HCT116 (cell line): ENCODE data around the gene STAG3. TPM values are rescaled to one million over a fixed set of nuclear protein-coding genes. Genes with fewer than 3 reads are reported as not detected.

Source experiments
- ATAC-seq: fragments of 200-7000 bp; cut with Tn5 transposase; 2 replicates; pipeline ENCODE4 v1.9.1; 2020; ENCODE audit warnings: mild to moderate bottlenecking, moderate library complexity
- BruUV-seq: library from RNA; stranded (reverse); fragments of 400-500 nt; replicated peaks from 2 replicates; lab custom pipeline; 2021; lab: Mats Ljungman, UMichigan
- CTCF ChIA-PET: fragments of 300-600 bp; sonication (Branson Sonifier 250); formaldehyde crosslinking; loops from one replicate; lab custom pipeline; 2021; ENCODE audit warnings: antibody characterized with exemption; lab: Charles Lee
- POLR2A ChIA-PET: fragments of 300-600, 350-600 bp; sonication (Branson Sonifier 250); formaldehyde crosslinking; loops from one replicate; lab custom pipeline; 2021; ENCODE audit warnings: antibody characterized with exemption; lab: Charles Lee
- RAD21 ChIA-PET, 2 experiments: fragments of 300-600 bp; sonication (Branson Sonifier 250); formaldehyde crosslinking; loops; one replicate each; lab custom pipeline; 2023; ENCODE audit warnings: low total read pairs in 2 of 2; ENCODE audit not compliant: uncharacterized antibody in 2 of 2, unreplicated experiment in 2 of 2, low non-redundant PET in 1 of 2; lab: Charles Lee
- DNase-seq: peaks from one replicate; pipeline ENCODE4 v3.0.0-alpha.2; 2010; ENCODE audit warnings: low read depth, low spot score
- H2AFZ ChIP-seq: fragments of 200-600 bp; shearing (Covaris generic), sonication (generic); 2 replicates; pipeline ENCODE4 v1.6.1; 2017; ENCODE audit warnings: low read depth, mixed run types, mixed read lengths, antibody characterized with exemption, low read length; ENCODE audit not compliant: poor library complexity, severe bottlenecking
- H3K27ac ChIP-seq: 2 replicates; pipeline ENCODE4 v1.5.1; 2012; ENCODE audit warnings: low read depth, low read length
- H3K27me3 ChIP-seq: fragments of 200-600 bp; sonication (generic); 2 replicates; pipeline ENCODE4 v1.6.1; 2016; ENCODE audit warnings: mixed run types, low read length, mixed read lengths; ENCODE audit not compliant: insufficient read depth
- H3K36me3 ChIP-seq, 2 experiments: fragments of 200-500 bp in 1 of 2; fragments of 200-600 bp in 1 of 2; sonication (Bioruptor generic) in 1 of 2; sonication (generic) in 1 of 2; 2 replicates each; pipeline versions ENCODE4 v1.5.1 to v1.6.1; 2014 to 2016; ENCODE audit warnings: low read length in 2 of 2, inconsistent platforms in 1 of 2, mixed read lengths in 1 of 2, mixed run types in 1 of 2; ENCODE audit not compliant: insufficient read depth in 2 of 2, control insufficient read depth in 1 of 2
- H3K4me1 ChIP-seq, 2 experiments: fragments of 200-600 bp in 1 of 2; sonication (generic) in 1 of 2; 2 replicates each; pipeline versions ENCODE4 v1.5.1 to v1.6.1; 2012 to 2017; ENCODE audit warnings: low read length in 2 of 2, inconsistent platforms in 1 of 2, mild to moderate bottlenecking in 1 of 2, mixed read lengths in 1 of 2, mixed run types in 1 of 2, moderate library complexity in 1 of 2; ENCODE audit not compliant: insufficient read depth in 2 of 2, control insufficient read depth in 1 of 2
- H3K4me2 ChIP-seq: fragments of 200-600 bp; sonication (generic); 2 replicates; pipeline ENCODE4 v1.6.1; 2017; ENCODE audit warnings: mixed run types, low read length, mixed read lengths
- H3K4me3 ChIP-seq, 2 experiments: fragments of 200-600 bp in 1 of 2; sonication (generic) in 1 of 2; replicated peaks in 1 of 2; 2 replicates each; pipeline ENCODE4 v1.5.1; 2011 to 2016; ENCODE audit warnings: low read length in 2 of 2, control low read depth in 1 of 2, low read depth in 1 of 2, mild to moderate bottlenecking in 1 of 2, mixed read lengths in 1 of 2, mixed run types in 1 of 2
- H3K79me2 ChIP-seq: fragments of 200-600 bp; sonication (generic); 2 replicates; pipeline ENCODE4 v1.6.1; 2017; ENCODE audit warnings: mild to moderate bottlenecking, mixed run types, low read length, moderate library complexity, mixed read lengths; ENCODE audit not compliant: insufficient read depth
- H3K9ac ChIP-seq: fragments of 200-600 bp; sonication (generic); 2 replicates; pipeline ENCODE4 v1.6.1; 2016; ENCODE audit warnings: low read length, mixed read lengths
- H3K9me2 ChIP-seq: fragments of 200-600 bp; sonication (generic), shearing (Covaris generic); 2 replicates; pipeline ENCODE4 v1.6.1; 2017; ENCODE audit warnings: mixed run types, mild to moderate bottlenecking, moderate library complexity; ENCODE audit not compliant: insufficient read depth
- H3K9me3 ChIP-seq, 2 experiments: fragments of 200-500 bp in 1 of 2; fragments of 200-600 bp in 1 of 2; sonication (Bioruptor generic) in 1 of 2; sonication (generic) in 1 of 2; 2 replicates each; pipeline ENCODE4 v1.6.1; 2014 to 2017; ENCODE audit warnings: low read length in 2 of 2, mixed read lengths in 2 of 2, inconsistent platforms in 1 of 2, low read depth in 1 of 2, mild to moderate bottlenecking in 1 of 2, mixed run types in 1 of 2, moderate library complexity in 1 of 2; ENCODE audit not compliant: control insufficient read depth in 1 of 2, insufficient read depth in 1 of 2
- H4K20me1 ChIP-seq: fragments of 200-600 bp; sonication (generic), shearing (Covaris generic); 2 replicates; pipeline ENCODE4 v1.6.1; 2017; ENCODE audit warnings: mixed run types, mild to moderate bottlenecking, moderate library complexity; ENCODE audit not compliant: insufficient read depth
- CTCF ChIP-seq, 3 experiments: fragments of 200-600 bp in 1 of 3; sonication (generic) in 1 of 3; IDR thresholded peaks in 2 of 3; conservative IDR thresholded peaks in 1 of 3; 2 replicates each; pipeline ENCODE4 v1.5.1; 2012 to 2017; ENCODE audit warnings: low read depth in 2 of 3, low read length in 2 of 3, antibody characterized with exemption in 1 of 3, borderline replicate concordance in 1 of 3, control low read depth in 1 of 3, mild to moderate bottlenecking in 1 of 3, mixed read lengths in 1 of 3, mixed run types in 1 of 3, moderate library complexity in 1 of 3; ENCODE audit not compliant: insufficient read depth in 1 of 3
- MAX ChIP-seq: IDR thresholded peaks from 2 replicates; pipeline ENCODE4 v1.6.1; 2012
- REST ChIP-seq: IDR thresholded peaks from 2 replicates; pipeline ENCODE4 v1.6.1; 2012; ENCODE audit warnings: low read depth
- intact Hi-C: fragments of 100-400 bp; cut with micrococcal nuclease; formaldehyde crosslinking; loops from 2 replicates; pipeline ENCODE4 v1.10.0; 2022
- total RNA-seq: library from RNA; stranded (reverse); gene quantifications from one replicate; pipeline ENCODE4 v1.2.1, GENCODE V29; 2021; ENCODE audit not compliant: unreplicated experiment

The STAG3 gene
- total RNA-seq, 1 experiment from 2014 or later, result 1.2 TPM

GRCh38 chr7:100169147-100169850, 8.4 kb upstream of the STAG3 start:
- Histone ChIP-seq H3K4me3 (no peak overlapping the region), H3K4me2 (no peak overlapping the region), H3K9me2 (no peaks in the 10 kb centered on the region), H3K9me3 (no peaks in the 10 kb centered on the region), H3K4me1 (peaks cover 0 to 6% of the 10 kb centered on the region in 2 experiments; a peak in 1 of 4 replicates), H3K27me3 (no peaks in the 10 kb centered on the region), H3K9ac (no peak overlapping the region), H3K79me2 (no peaks in the 10 kb centered on the region), H3K36me3 (no peaks in the 10 kb centered on the region), H4K20me1 (no peaks in the 10 kb centered on the region), H2AFZ (no peak overlapping the region), H3K27ac (no peak overlapping the region)
- TF ChIP-seq MAX (no peak), CTCF (IDR thresholded peaks at IDR 0.05 in 2 of 3, conservative IDR thresholded peaks at IDR 0.05 in 1 of 3; ENCODE audit: borderline replicate concordance in 1 of 3, insufficient read depth in 1 of 3, low read depth in 2 of 3, low read length in 2 of 3) (no peak), REST (no peak)
- RAD21 ChIA-PET, result no interaction called here
- CTCF ChIA-PET, result no interaction called here
- POLR2A ChIA-PET, result no interaction called here
- DNase-seq, result no peak
- intact Hi-C loops, result no loop called here
- ATAC-seq, result no peak
- no TSS peak for BruUV-seq
